B cell (primary cell): Measurements from ENCODE around the gene GDPD3. TPM values are rescaled to one million over a fixed set of nuclear protein-coding genes. Genes with fewer than 3 reads are reported as not detected.

Experiments used
- ATAC-seq: fragments of 200-7000 bp; cut with Tn5 transposase; one replicate; pipeline ENCODE4 v1.10.0; 2021; ENCODE audit warnings: low read depth, mild to moderate bottlenecking, moderate number of reproducible peaks, moderate library complexity
- CTCF ChIA-PET: fragments of 350-600 bp; sonication (Branson Sonifier 250); formaldehyde crosslinking; loops from one replicate; lab custom pipeline; 2021; ENCODE audit warnings: antibody characterized with exemption, inconsistent platforms; lab: Charles Lee
- POLR2A ChIA-PET: fragments of 350-600 bp; sonication (Branson Sonifier 250); formaldehyde crosslinking; loops from one replicate; lab custom pipeline; 2021; ENCODE audit warnings: antibody characterized with exemption; lab: Charles Lee
- DNase-seq: peaks from one replicate; pipeline ENCODE4 v3.0.0; 2013
- H2AFZ ChIP-seq: 2 replicates; pipeline ENCODE4 v1.6.1; 2012; ENCODE audit warnings: mild to moderate bottlenecking, low read depth, low read length; ENCODE audit not compliant: insufficient read depth, poor library complexity, severe bottlenecking
- H3K27ac ChIP-seq, 2 donors: 1 replicate in 1 of 2; 2 replicates in 1 of 2; pipeline ENCODE4 v1.5.1; 2012 to 2013; ENCODE audit warnings: low read length in 2 of 2, mild to moderate bottlenecking in 2 of 2, moderate library complexity in 1 of 2
- H3K27me3 ChIP-seq, 4 experiments: fragments of 200-600 bp in 1 of 4; sonication (generic) in 1 of 4; replicated peaks in 1 of 4; 1 replicate in 2 of 4; 2 replicates in 2 of 4; pipeline versions ENCODE4 v1.6.1 to v1.7.0; 2013 to 2016; ENCODE audit warnings: low read length in 3 of 4, mild to moderate bottlenecking in 2 of 4, mixed read lengths in 1 of 4, moderate library complexity in 1 of 4; ENCODE audit not compliant: insufficient read depth in 4 of 4, control insufficient read depth in 3 of 4; ENCODE audit errors: control extremely low read depth in 1 of 4
- H3K36me3 ChIP-seq, 2 experiments: replicated peaks in 1 of 2; 1 replicate in 1 of 2; 2 replicates in 1 of 2; pipeline versions ENCODE4 v1.6.1 to v1.7.1; 2013; ENCODE audit warnings: low read length in 1 of 2; ENCODE audit not compliant: insufficient read depth in 2 of 2, control insufficient read depth in 1 of 2; ENCODE audit errors: control extremely low read depth in 1 of 2, extremely low read depth in 1 of 2
- H3K4me1 ChIP-seq, 2 donors: fragments of 200-600 bp in 1 of 2; sonication (generic) in 1 of 2; 1 replicate in 1 of 2; 2 replicates in 1 of 2; pipeline versions ENCODE4 v1.5.1 to v1.6.1; 2013 to 2017; ENCODE audit warnings: low read length in 2 of 2; ENCODE audit not compliant: control insufficient read depth in 2 of 2, insufficient read depth in 2 of 2
- H3K4me2 ChIP-seq: replicated peaks from 2 replicates; pipeline ENCODE3; 2012; ENCODE audit warnings: mild to moderate bottlenecking, low read depth, low read length; ENCODE audit not compliant: poor library complexity, severe bottlenecking
- H3K4me3 ChIP-seq, 5 experiments: fragments of 200-600 bp in 1 of 5; sonication (generic) in 1 of 5; 1 replicate in 3 of 5; 2 replicates in 2 of 5; pipeline versions ENCODE4 v1.5.1 to v1.7.0; 2011 to 2016; ENCODE audit warnings: low read length in 4 of 5, mild to moderate bottlenecking in 4 of 5, low read depth in 2 of 5, control low read depth in 1 of 5, moderate library complexity in 1 of 5; ENCODE audit not compliant: insufficient read depth in 1 of 5; ENCODE audit errors: control extremely low read depth in 1 of 5, extremely low read depth in 1 of 5
- H3K79me2 ChIP-seq: fragments of 200-600 bp; sonication (generic); one replicate; pipeline ENCODE4 v1.6.0; 2016; ENCODE audit warnings: low read length; ENCODE audit not compliant: control insufficient read depth, insufficient read depth
- H3K9ac ChIP-seq: fragments of 200-600 bp; sonication (generic); 2 replicates; pipeline ENCODE4 v1.6.1; 2017; ENCODE audit warnings: mild to moderate bottlenecking, low read length, moderate library complexity
- H3K9me3 ChIP-seq, 3 donors: one replicate each; pipeline versions ENCODE4 v1.6.1 to v1.7.1; 2013; ENCODE audit warnings: low read length in 2 of 3; ENCODE audit not compliant: control insufficient read depth in 2 of 3, insufficient read depth in 1 of 3; ENCODE audit errors: control extremely low read depth in 1 of 3
- H4K20me1 ChIP-seq: 2 replicates; pipeline ENCODE4 v1.6.0; 2012; ENCODE audit warnings: mild to moderate bottlenecking, low read length; ENCODE audit not compliant: insufficient read depth, control insufficient read depth, poor library complexity, severe bottlenecking
- H3K27ac Mint-ChIP-seq: one replicate; pipeline ENCODE4 v1.8.0; 2021; ENCODE audit warnings: mixed read lengths
- H3K27me3 Mint-ChIP-seq: one replicate; pipeline ENCODE4 v1.8.0; 2021; ENCODE audit warnings: mixed read lengths
- H3K4me1 Mint-ChIP-seq: one replicate; pipeline ENCODE4 v1.8.0; 2021; ENCODE audit warnings: mixed read lengths
- H3K4me3 Mint-ChIP-seq: one replicate; pipeline ENCODE4 v1.8.0; 2021; ENCODE audit warnings: mixed read lengths
- H3K9me3 Mint-ChIP-seq: one replicate; pipeline ENCODE4 v1.8.0; 2022; ENCODE audit warnings: mixed read lengths; ENCODE audit not compliant: insufficient read depth
- CTCF ChIP-seq: fragments of 200-600 bp; IDR thresholded peaks from one replicate; pipeline ENCODE4 v1.8.0; 2022; ENCODE audit warnings: antibody characterized with exemption, mild to moderate bottlenecking
- EZH2 ChIP-seq: IDR thresholded peaks from 2 replicates; pipeline ENCODE4 v1.6.1; 2012; ENCODE audit warnings: borderline replicate concordance, low read depth, mild to moderate bottlenecking, moderate library complexity, low read length; ENCODE audit not compliant: insufficient read depth, poor library complexity, severe bottlenecking
- WGBS: methylation state at CpG from one replicate; pipeline ENCODE4 v1.1.5; 2013; ENCODE audit warnings: missing lambda C conversion rate; ENCODE audit not compliant: insufficient coverage; 5-methylcytosine and 5-hydroxymethylcytosine counted together
- intact Hi-C: fragments of 100-400 bp; cut with micrococcal nuclease; formaldehyde crosslinking; loops from one replicate; pipeline ENCODE4 v1.10.0; 2022
- polyA plus RNA-seq: library from polyadenylated mRNA; depleted of rRNA; stranded (reverse); fragments of >200 nt; gene quantifications from 2 replicates; pipeline ENCODE4 v1.2.3, GENCODE V29; 2012
- total RNA-seq, 2 donors: library from RNA; stranded (reverse); fragments of 120-200 nt in 1 of 2; gene quantifications; 1 replicate in 1 of 2; 2 replicates in 1 of 2; pipeline versions ENCODE4 v1.2.3 to v1.2.4, GENCODE V29; 2013 to 2022

The GDPD3 gene
- total and polyA plus RNA-seq, 2 donors (not counting 1 experiment from before 2014, with no cell fraction given): 10.6 to 17.3 TPM

DNA sequence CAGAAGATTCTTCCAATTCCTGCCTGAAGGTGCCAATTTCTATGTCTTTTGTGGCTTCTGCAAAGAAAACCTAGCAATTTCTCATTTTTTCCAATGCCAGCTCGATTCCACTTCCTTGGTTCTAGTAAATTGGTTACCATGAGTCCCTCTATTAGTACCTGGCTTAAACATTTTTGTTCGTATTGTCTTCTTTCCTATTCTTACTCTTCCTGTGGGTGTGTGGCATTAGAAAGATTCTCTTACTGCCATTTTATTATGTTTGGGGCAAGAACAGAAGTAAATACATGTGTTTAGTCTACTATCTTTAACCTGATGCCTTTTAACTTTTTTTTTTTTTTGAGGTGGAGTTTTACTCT lies 30.0 kb upstream of the GDPD3 start:
- Histone ChIP-seq H3K4me3 (no peak overlapping the region), H2AFZ (no peak overlapping the region), H3K4me2 (no peak overlapping the region), H3K27ac (no peak overlapping the region), H3K79me2 (no peaks in the 10 kb centered on the region), H3K4me1 (peaks cover 6 to 13% of the 10 kb centered on the region in 2 donors), H3K9me3 (no peaks in the 10 kb centered on the region), H4K20me1 (no peaks in the 10 kb centered on the region), H3K9ac (no peak overlapping the region), H3K27me3 (no peaks in the 10 kb centered on the region), H3K36me3 (no peaks in the 10 kb centered on the region)
- TF ChIP-seq EZH2 (no peak), CTCF (no peak)
- ChIA-PET CTCF (interaction anchor here (0.5 to 3.2 kb wide), 11 partner anchors 9 to 266 kb away, joined by 3 to 23 read pairs (median 4); partner anchors contain the start of genes CORO1A and TBX6), POLR2A (interaction anchor here (0.6 to 1.3 kb wide), 6 partner anchors 33 to 358 kb away, joined by 3 to 10 read pairs (median 7); partner anchors contain the start of gene CORO1A)
- H3K9me3 Mint-ChIP-seq: no peaks in the 10 kb centered on the region
- H3K27me3 Mint-ChIP-seq: no peaks in the 10 kb centered on the region
- no peak overlapping the region for H3K4me3 Mint-ChIP-seq
- peaks cover 9% of the 10 kb centered on the region for H3K4me1 Mint-ChIP-seq
- intact Hi-C loops: loop anchor here (1.0 kb wide), 2 partner anchors 40 to 47 kb away; partner anchors contain the start of genes CORO1A and YPEL3
- no peak overlapping the region for H3K27ac Mint-ChIP-seq
- no CpG with 5 or more reads among the region's 2 CpGs for WGBS
- DNase-seq (no peak), ATAC-seq (no peak)

DNA sequence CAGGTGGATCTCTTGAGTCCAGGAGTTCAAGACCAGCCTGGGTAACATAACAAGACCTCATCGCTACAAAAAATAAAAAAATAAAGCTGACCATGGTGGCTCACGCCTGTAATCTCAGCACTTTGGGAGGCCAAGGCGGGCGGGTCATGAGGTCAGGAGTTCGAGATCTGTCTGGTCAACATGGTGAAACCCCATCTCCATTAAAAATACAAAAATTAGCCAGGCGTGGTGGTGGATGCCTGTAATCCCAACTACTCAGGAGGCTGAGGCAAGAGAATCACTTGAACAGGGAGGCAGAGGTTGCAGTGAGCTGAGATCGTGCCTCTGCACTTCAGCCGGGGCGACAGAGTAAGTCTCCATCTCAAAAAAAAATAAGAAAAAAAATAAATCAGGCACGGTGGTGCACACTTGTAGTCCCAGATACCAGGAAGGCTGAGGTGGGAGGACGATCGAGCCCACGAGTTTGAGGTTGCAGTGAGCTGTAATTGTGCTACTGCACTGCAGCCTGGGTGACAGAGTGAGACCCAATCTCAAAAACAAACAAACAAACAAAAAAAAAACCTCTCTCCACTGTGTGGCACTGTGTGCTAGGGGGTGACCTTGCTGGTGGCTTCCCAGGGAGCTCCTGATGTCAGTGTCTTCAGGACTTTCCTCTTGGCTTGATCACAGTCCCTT lies 29.5 kb upstream of the GDPD3 start:
- TF ChIP-seq EZH2 (no peak), CTCF (peak; percentile 40)
- intact Hi-C loops: loop anchor here (1.0 kb wide), 2 partner anchors 40 to 47 kb away; partner anchors contain the start of genes CORO1A and YPEL3
- Histone ChIP-seq H3K79me2 (no peaks in the 10 kb centered on the region), H3K4me2 (no peak overlapping the region), H2AFZ (no peak overlapping the region), H3K27ac (no peak overlapping the region), H3K4me1 (peaks cover 6 to 13% of the 10 kb centered on the region in 2 donors), H3K27me3 (no peaks in the 10 kb centered on the region), H4K20me1 (no peaks in the 10 kb centered on the region), H3K9ac (no peak overlapping the region), H3K4me3 (no peak overlapping the region), H3K9me3 (no peaks in the 10 kb centered on the region), H3K36me3 (no peaks in the 10 kb centered on the region)
- ChIA-PET CTCF (interaction anchor here (0.5 to 3.2 kb wide), 13 partner anchors 9 to 267 kb away, joined by 3 to 23 read pairs (median 4); partner anchors contain the start of genes CORO1A and TBX6), POLR2A (interaction anchor here (0.6 to 1.3 kb wide), 6 partner anchors 34 to 358 kb away, joined by 3 to 10 read pairs (median 7); partner anchors contain the start of gene CORO1A)
- Mint-ChIP-seq H3K4me1 (peaks cover 9% of the 10 kb centered on the region), H3K27me3 (no peaks in the 10 kb centered on the region), H3K9me3 (no peaks in the 10 kb centered on the region), H3K4me3 (no peak overlapping the region), H3K27ac (no peak overlapping the region)
- WGBS: 93% methylated on average over 7 of the region's 13 CpGs
- ATAC-seq (peak; percentile 60), DNase-seq (peak; percentile 57)
